Mesendoderm (in vitro differentiated cells): ENCODE results near the gene PALLD.

Source experiments
- DNase-seq: peaks from one replicate; pipeline ENCODE4 v3.0.0; 2013
- H2AK5ac ChIP-seq: 2 replicates; pipeline ENCODE4 v1.6.1; 2013; ENCODE audit warnings: low read length, inconsistent platforms
- H2BK120ac ChIP-seq: 2 replicates; pipeline ENCODE4 v1.6.1; 2013; ENCODE audit warnings: low read depth, mild to moderate bottlenecking, low read length, moderate library complexity, mixed read lengths
- H2BK15ac ChIP-seq: replicated peaks from 2 replicates; pipeline ENCODE4 v1.6.1; 2013; ENCODE audit warnings: low read depth, mild to moderate bottlenecking, moderate library complexity
- H2BK5ac ChIP-seq: 2 replicates; pipeline ENCODE4 v1.6.1; 2013; ENCODE audit warnings: low read length, inconsistent platforms
- H3K18ac ChIP-seq: 2 replicates; pipeline ENCODE4 v1.6.1; 2013; ENCODE audit warnings: mild to moderate bottlenecking, low read length, mixed read lengths
- H3K23ac ChIP-seq: one replicate; pipeline ENCODE4 v1.6.1; 2013; ENCODE audit warnings: low read length
- H3K27ac ChIP-seq: 2 replicates; pipeline ENCODE4 v1.5.1; 2013; ENCODE audit warnings: low read depth, mild to moderate bottlenecking, inconsistent platforms, low read length, moderate library complexity
- H3K27me3 ChIP-seq: 2 replicates; pipeline ENCODE4 v1.6.1; 2013; ENCODE audit warnings: low read length, control low read depth, mild to moderate bottlenecking, inconsistent platforms; ENCODE audit not compliant: insufficient read depth, poor library complexity
- H3K36me3 ChIP-seq: 2 replicates; pipeline ENCODE4 v1.6.1; 2013; ENCODE audit warnings: low read length, inconsistent platforms; ENCODE audit not compliant: control insufficient read depth, insufficient read depth
- H3K4ac ChIP-seq: one replicate; pipeline ENCODE4 v1.6.1; 2013; ENCODE audit warnings: low read depth, mild to moderate bottlenecking, low read length, moderate library complexity
- H3K4me1 ChIP-seq: 2 replicates; pipeline ENCODE4 v1.6.1; 2013; ENCODE audit warnings: low read depth, low read length, inconsistent platforms; ENCODE audit not compliant: control insufficient read depth
- H3K4me2 ChIP-seq: 2 replicates; pipeline ENCODE4 v1.6.1; 2013; ENCODE audit warnings: low read length
- H3K4me3 ChIP-seq: 2 replicates; pipeline ENCODE4 v1.5.1; 2013; ENCODE audit warnings: mild to moderate bottlenecking, low read length
- H3K56ac ChIP-seq: one replicate; pipeline ENCODE4 v1.6.1; 2013; ENCODE audit warnings: low read length
- H3K79me1 ChIP-seq: 2 replicates; pipeline ENCODE4 v1.6.1; 2013; ENCODE audit warnings: low read length, inconsistent platforms
- H3K79me2 ChIP-seq: 2 replicates; pipeline ENCODE4 v1.6.1; 2013; ENCODE audit warnings: mild to moderate bottlenecking, low read length; ENCODE audit not compliant: control insufficient read depth, insufficient read depth
- H3K9ac ChIP-seq: 2 replicates; pipeline ENCODE4 v1.6.1; 2013; ENCODE audit warnings: low read length, inconsistent platforms
- H4K5ac ChIP-seq: one replicate; pipeline ENCODE4 v1.6.1; 2013; ENCODE audit warnings: low read length
- H4K8ac ChIP-seq: one replicate; pipeline ENCODE4 v1.6.1; 2013; ENCODE audit warnings: low read depth, mild to moderate bottlenecking, control low read depth, low read length, moderate library complexity
- WGBS: extraction: QIAGEN DNeasy Blood & Tissue Kit; methylation state at CpG from one replicate; pipeline ENCODE4 v1.1.7; 2013; ENCODE audit warnings: low lambda C conversion rate, missing lambda C conversion rate; ENCODE audit not compliant: insufficient coverage; ENCODE audit errors: extremely low coverage; 5-methylcytosine and 5-hydroxymethylcytosine counted together

PALLD gene

DNA sequence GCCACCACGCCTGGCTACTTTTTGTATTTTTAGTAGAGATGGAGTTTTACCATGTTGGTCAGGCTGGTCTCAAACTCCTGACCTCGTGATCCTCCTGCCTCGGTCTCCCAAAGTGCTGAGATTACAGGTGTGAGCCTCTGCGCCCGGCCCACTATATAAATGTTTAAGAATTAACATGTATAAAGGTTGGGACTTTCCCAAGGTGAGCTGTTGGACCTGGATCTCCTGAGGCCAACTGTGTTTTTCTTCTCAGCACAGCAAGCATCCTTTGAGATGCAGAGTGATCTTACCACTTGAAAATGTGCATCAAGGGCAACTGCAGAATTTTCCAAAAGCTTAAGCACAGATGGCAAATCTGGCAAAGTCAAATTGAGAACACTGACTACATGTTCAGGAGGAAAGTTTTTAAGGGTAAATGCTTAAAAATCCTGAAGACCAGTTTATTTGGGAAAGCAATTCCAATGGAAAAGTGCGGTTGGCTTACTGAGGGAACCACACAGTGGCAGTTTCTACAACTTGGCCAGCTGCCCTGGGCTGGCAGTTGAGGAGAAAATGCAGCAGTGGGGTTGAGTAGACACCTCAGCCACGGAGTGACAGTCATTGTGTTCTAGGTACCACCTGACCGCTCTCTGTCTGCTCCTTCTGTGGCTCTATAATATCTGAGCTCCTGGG lies 344.3 kb downstream of the PALLD start:
- Histone ChIP-seq H3K23ac (no peak overlapping the region), H3K4me2 (no peak overlapping the region), H3K56ac (no peak overlapping the region), H4K8ac (no peak overlapping the region), H2AK5ac (no peak overlapping the region), H2BK15ac (no peak overlapping the region), H2BK5ac (no peak overlapping the region), H3K79me2 (no peaks in the 10 kb centered on the region), H3K18ac (no peak overlapping the region), H3K36me3 (no peaks in the 10 kb centered on the region), H3K4me1 (no peaks in the 10 kb centered on the region), H3K4ac (no peak overlapping the region), H2BK120ac (no peak overlapping the region), H3K9ac (no peak overlapping the region), H3K27ac (no peak overlapping the region), H3K27me3 (no peaks in the 10 kb centered on the region), H3K79me1 (no peaks in the 10 kb centered on the region), H3K4me3 (no peak overlapping the region), H4K5ac (no peak overlapping the region)
- no peak for DNase-seq
- no CpG with 5 or more reads among the region's 8 CpGs for WGBS

DNA sequence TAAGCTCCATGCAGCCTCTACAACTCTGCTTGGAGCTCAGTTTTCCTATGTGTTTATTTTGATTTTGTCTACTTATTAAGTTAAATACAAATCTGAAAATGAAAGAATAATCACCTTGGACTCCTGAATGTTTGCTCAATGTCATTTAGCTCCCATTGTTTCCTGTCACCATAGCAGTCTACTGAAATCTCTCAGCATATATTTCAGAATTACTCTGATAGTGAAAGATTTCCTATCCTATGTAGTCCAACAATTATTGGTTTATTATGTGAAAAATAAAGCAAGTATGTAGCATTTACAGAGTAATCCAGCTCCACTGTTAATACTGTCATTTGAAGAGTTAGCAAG lies 344.8 kb downstream of the PALLD start:
- no peak overlapping the region for H3K23ac ChIP-seq
- H3K18ac ChIP-seq, result no peak overlapping the region
- H2BK5ac ChIP-seq, result no peak overlapping the region
- H2BK15ac ChIP-seq, result no peak overlapping the region
- no peak overlapping the region for H3K4me2 ChIP-seq
- H3K4me1 ChIP-seq, result peaks cover 4% of the 10 kb centered on the region
- no peak overlapping the region for H3K27ac ChIP-seq
- H3K9ac ChIP-seq, result no peak overlapping the region
- H2BK120ac ChIP-seq, result no peak overlapping the region
- H3K4ac ChIP-seq, result no peak overlapping the region
- no peak overlapping the region for H4K8ac ChIP-seq
- no peak overlapping the region for H3K4me3 ChIP-seq
- no peak overlapping the region for H4K5ac ChIP-seq
- H3K36me3 ChIP-seq, result no peaks in the 10 kb centered on the region
- no peaks in the 10 kb centered on the region for H3K79me2 ChIP-seq
- no peak for DNase-seq
- H2AK5ac ChIP-seq, result no peak overlapping the region
- H3K56ac ChIP-seq, result no peak overlapping the region
- no peaks in the 10 kb centered on the region for H3K27me3 ChIP-seq
- H3K79me1 ChIP-seq, result no peaks in the 10 kb centered on the region

DNA sequence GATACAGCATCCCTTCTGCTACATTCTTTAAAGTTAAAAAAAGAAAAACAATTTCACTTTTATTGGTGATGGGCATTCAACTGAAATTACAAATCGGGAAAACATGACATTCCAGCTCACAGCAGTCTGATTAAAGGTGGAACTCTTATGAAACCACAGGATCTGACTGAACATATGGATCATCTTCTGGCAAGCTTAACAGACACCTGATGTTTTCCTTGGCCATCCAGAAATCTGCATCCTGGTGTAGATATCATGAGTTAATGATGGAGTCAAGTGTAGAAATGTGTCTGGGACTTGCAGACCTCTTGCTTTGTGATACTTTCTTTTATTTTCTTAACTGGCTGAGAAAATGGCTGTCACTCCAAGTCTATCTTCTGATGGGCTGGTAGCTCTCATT lies 345.3 kb downstream of the PALLD start:
- Histone ChIP-seq H3K27me3 (no peaks in the 10 kb centered on the region), H3K23ac (no peak overlapping the region), H3K4ac (no peak overlapping the region), H3K56ac (no peak overlapping the region), H4K5ac (no peak overlapping the region), H2BK15ac (no peak overlapping the region), H3K4me2 (no peak overlapping the region), H2BK5ac (no peak overlapping the region), H3K79me2 (no peaks in the 10 kb centered on the region), H3K9ac (no peak overlapping the region), H3K4me1 (peaks cover 6% of the 10 kb centered on the region), H3K4me3 (no peak overlapping the region), H3K36me3 (no peaks in the 10 kb centered on the region), H2BK120ac (no peak overlapping the region), H3K27ac (no peak overlapping the region), H4K8ac (no peak overlapping the region), H3K18ac (no peak overlapping the region), H3K79me1 (no peaks in the 10 kb centered on the region), H2AK5ac (no peak overlapping the region)
- no peak for DNase-seq
- no CpG with 5 or more reads among the region's 1 CpG for WGBS

DNA sequence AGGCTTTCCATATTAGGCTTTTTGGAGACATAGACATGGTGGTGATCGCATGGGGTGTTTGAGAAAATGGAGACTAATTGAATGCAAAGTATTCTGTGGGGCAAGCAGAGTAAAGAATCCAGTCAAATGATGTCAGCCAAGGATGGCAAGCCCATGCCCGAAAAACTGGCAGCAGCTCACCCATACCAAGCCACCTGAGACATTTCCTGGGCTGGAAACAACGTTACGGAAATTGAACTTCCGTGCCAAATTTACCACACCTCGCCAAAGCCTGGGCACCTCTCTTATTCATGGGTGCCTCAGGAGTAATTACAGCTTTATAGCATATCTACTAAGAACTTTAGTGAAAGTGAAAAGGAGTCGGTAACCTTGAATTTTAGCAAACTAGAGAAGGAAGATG lies 346.8 kb downstream of the PALLD start:
- H3K4me2 ChIP-seq, result no peak overlapping the region
- H4K8ac ChIP-seq, result no peak overlapping the region
- no peak overlapping the region for H3K27ac ChIP-seq
- H3K18ac ChIP-seq, result no peak overlapping the region
- no peaks in the 10 kb centered on the region for H3K79me2 ChIP-seq
- H3K56ac ChIP-seq, result no peak overlapping the region
- no peak overlapping the region for H2BK5ac ChIP-seq
- H3K4me1 ChIP-seq, result peaks cover 9% of the 10 kb centered on the region
- H3K9ac ChIP-seq, result no peak overlapping the region
- no peak overlapping the region for H2AK5ac ChIP-seq
- H3K4me3 ChIP-seq, result no peak overlapping the region
- no peaks in the 10 kb centered on the region for H3K36me3 ChIP-seq
- DNase-seq, result no peak
- H3K79me1 ChIP-seq, result no peaks in the 10 kb centered on the region
- no peak overlapping the region for H2BK120ac ChIP-seq
- no peak overlapping the region for H2BK15ac ChIP-seq
- H3K4ac ChIP-seq, result no peak overlapping the region
- H3K23ac ChIP-seq, result no peak overlapping the region
- no CpG with 5 or more reads among the region's 7 CpGs for WGBS
- no peak overlapping the region for H4K5ac ChIP-seq
- no peaks in the 10 kb centered on the region for H3K27me3 ChIP-seq

DNA sequence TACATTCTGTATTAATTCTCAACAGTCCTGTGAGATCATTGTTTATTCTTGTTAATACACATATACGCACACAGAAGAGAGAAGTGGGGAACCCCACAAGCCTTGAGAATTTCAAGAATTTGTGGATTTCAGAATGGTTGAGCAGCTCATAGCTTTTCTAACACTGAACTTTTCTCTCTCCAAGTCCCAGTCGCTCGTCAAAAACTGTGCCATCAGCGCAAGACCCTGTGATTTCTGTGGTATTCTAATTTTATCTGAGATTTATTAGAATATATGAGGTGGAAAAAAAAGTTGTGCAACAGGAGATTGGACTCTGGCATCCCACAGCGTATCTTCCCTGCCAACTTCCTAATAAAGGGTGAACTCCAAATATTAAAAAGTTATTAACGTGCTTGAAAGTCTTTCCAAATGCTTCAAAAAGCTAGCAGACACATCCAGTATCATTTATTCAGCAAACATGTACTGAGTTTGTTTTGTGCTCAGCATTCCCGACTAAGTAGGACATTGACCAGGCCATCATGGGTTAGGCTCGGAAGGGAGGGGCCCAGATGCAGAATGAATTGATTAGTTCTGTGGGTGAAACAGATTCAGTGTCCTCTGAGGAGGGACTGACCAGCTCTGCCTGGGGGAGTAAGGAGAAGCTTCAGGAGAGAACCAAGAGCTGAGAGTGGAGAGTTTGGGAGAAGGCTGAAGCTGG lies 347.6 kb downstream of the PALLD start:
- H3K4me2 ChIP-seq, result no peak overlapping the region
- no peak overlapping the region for H3K18ac ChIP-seq
- H3K4me1 ChIP-seq, result peaks cover 11% of the 10 kb centered on the region
- H3K27ac ChIP-seq, result no peak overlapping the region
- H2AK5ac ChIP-seq, result no peak overlapping the region
- no CpG with 5 or more reads among the region's 8 CpGs for WGBS
- H4K8ac ChIP-seq, result no peak overlapping the region
- H3K27me3 ChIP-seq, result no peaks in the 10 kb centered on the region
- H3K79me2 ChIP-seq, result no peaks in the 10 kb centered on the region
- no peak overlapping the region for H3K9ac ChIP-seq
- no peak overlapping the region for H3K23ac ChIP-seq
- no peak overlapping the region for H2BK5ac ChIP-seq
- H3K79me1 ChIP-seq, result no peaks in the 10 kb centered on the region
- DNase-seq, result no peak
- H3K56ac ChIP-seq, result no peak overlapping the region
- no peak overlapping the region for H4K5ac ChIP-seq
- no peak overlapping the region for H3K4ac ChIP-seq
- H3K36me3 ChIP-seq, result no peaks in the 10 kb centered on the region
- H3K4me3 ChIP-seq, result no peak overlapping the region
- H2BK15ac ChIP-seq, result no peak overlapping the region
- H2BK120ac ChIP-seq, result no peak overlapping the region

DNA sequence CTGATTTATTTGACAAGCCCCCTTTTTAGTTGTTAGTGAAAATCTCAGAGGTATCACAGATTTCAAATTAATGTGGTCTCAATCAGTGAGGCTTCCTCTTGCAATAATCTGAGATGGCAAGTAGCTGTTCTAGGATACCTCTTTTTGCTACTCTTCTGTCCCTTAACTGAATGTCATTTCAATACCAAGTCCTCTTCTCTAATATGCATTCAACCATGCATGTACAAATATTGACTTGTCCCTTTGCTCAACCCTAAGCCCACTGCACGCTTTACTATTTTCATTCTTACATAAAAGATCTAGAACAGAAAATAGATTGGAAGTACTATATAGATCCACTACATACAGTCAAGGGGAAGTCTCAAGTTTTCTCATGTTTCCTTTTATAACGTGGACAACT lies 349.0 kb downstream of the PALLD start:
- Histone ChIP-seq H4K8ac (no peak overlapping the region), H3K27me3 (no peaks in the 10 kb centered on the region), H3K4ac (no peak overlapping the region), H3K56ac (no peak overlapping the region), H4K5ac (no peak overlapping the region), H3K4me2 (no peak overlapping the region), H3K79me2 (no peaks in the 10 kb centered on the region), H3K79me1 (no peaks in the 10 kb centered on the region), H3K36me3 (no peaks in the 10 kb centered on the region), H3K4me1 (peaks cover 11% of the 10 kb centered on the region), H2BK120ac (no peak overlapping the region), H2AK5ac (no peak overlapping the region), H2BK15ac (no peak overlapping the region), H3K18ac (no peak overlapping the region), H3K4me3 (no peak overlapping the region), H3K27ac (no peak overlapping the region), H2BK5ac (no peak overlapping the region), H3K23ac (no peak overlapping the region), H3K9ac (no peak overlapping the region)
- no CpG with 5 or more reads among the region's 2 CpGs for WGBS
- DNase-seq, result no peak
